Bronchial epithelial cell (primary cell): ENCODE results near the gene YAF2. TPM values are rescaled to one million over a fixed set of nuclear protein-coding genes. Genes with fewer than 3 reads are reported as not detected.

Experiments
- DNase-seq: peaks from one replicate; pipeline ENCODE4 v3.0.0-alpha.2; 2010; ENCODE audit warnings: low read depth
- FAIRE-seq: peaks from 2 replicates; lab custom pipeline; 2011; peaks lifted over from hg19 to GRCh38; lab: Jason Lieb, UNC
- H3K27me3 ChIP-seq: 2 replicates; pipeline ENCODE4 v1.5.1; 2011; ENCODE audit warnings: low read length; ENCODE audit not compliant: control insufficient read depth, insufficient read depth
- H3K36me3 ChIP-seq: 2 replicates; pipeline ENCODE4 v1.5.1; 2011; ENCODE audit warnings: low read length; ENCODE audit not compliant: control insufficient read depth, insufficient read depth
- H3K4me3 ChIP-seq: 2 replicates; pipeline ENCODE4 v1.5.1; 2011; ENCODE audit warnings: mild to moderate bottlenecking, low read depth, low read length, control low read depth
- CTCF ChIP-seq: IDR thresholded peaks from 2 replicates; pipeline ENCODE4 v1.5.1; 2011; ENCODE audit warnings: mild to moderate bottlenecking, moderate library complexity, low read length, control low read depth, inconsistent platforms; ENCODE audit not compliant: insufficient read depth, severe bottlenecking
- total RNA-seq: library from RNA; depleted of rRNA; stranded (reverse); fragments of >200 nt; gene quantifications from 2 replicates; pipeline ENCODE4 v1.2.1, GENCODE V29; 2014

The YAF2 gene
- total RNA-seq, 1 donor from 2014 or later = 14.2 TPM

- TF ChIP-seq CTCF = no peak
- FAIRE-seq (no peak), DNase-seq (no peak)
Measured at GRCh38 chr12:42126963-42127362, 111.1 kb downstream of the YAF2 start.

GRCh38 chr12:42125388-42125767 lies 112.7 kb downstream of the YAF2 start:
- DNase-seq = no peak
- TF ChIP-seq CTCF = no peak
- FAIRE-seq = no peak
- Histone ChIP-seq H3K4me3 (no peak overlapping the region), H3K36me3 (no peaks in the 10 kb centered on the region), H3K27me3 (no peaks in the 10 kb centered on the region)

More at GRCh38 chr12:42126963-42127362, 111.1 kb downstream of the YAF2 start:
- H3K36me3 ChIP-seq = no peaks in the 10 kb centered on the region
- no peaks in the 10 kb centered on the region for H3K27me3 ChIP-seq
- no peak overlapping the region for H3K4me3 ChIP-seq

GRCh38 chr12:42124764-42125387 lies 113.2 kb downstream of the YAF2 start:
- DNase-seq (no peak), FAIRE-seq (no peak)
- Histone ChIP-seq H3K36me3 (no peaks in the 10 kb centered on the region), H3K4me3 (no peak overlapping the region), H3K27me3 (no peaks in the 10 kb centered on the region)
- no peak for TF ChIP-seq CTCF

GRCh38 chr12:42119085-42119633 lies 118.9 kb downstream of the YAF2 start:
- H3K27me3 ChIP-seq = no peaks in the 10 kb centered on the region
- DNase-seq = no peak
- no peak overlapping the region for H3K4me3 ChIP-seq
- TF ChIP-seq CTCF = no peak
- H3K36me3 ChIP-seq = peaks cover 3% of the 10 kb centered on the region
- no peak for FAIRE-seq

GRCh38 chr12:42118136-42118879 lies 119.7 kb downstream of the YAF2 start:
- no peak for FAIRE-seq
- Histone ChIP-seq H3K36me3 (peaks cover 3% of the 10 kb centered on the region), H3K27me3 (no peaks in the 10 kb centered on the region), H3K4me3 (no peak overlapping the region)
- TF ChIP-seq CTCF = no peak
- no peak for DNase-seq
